Lower lobe of right lung (tissue), 2 donors: ENCODE results near the gene DDX23. TPM values are rescaled to one million over a fixed set of nuclear protein-coding genes. Genes with fewer than 3 reads are reported as not detected.

Experiments
- ATAC-seq, 2 donors: fragments of 200-7000 bp; cut with Tn5 transposase; one replicate each; pipeline ENCODE4 v1.9.1; 2020 to 2022; ENCODE audit warnings: mild to moderate bottlenecking in 2 of 2, moderate library complexity in 2 of 2
- DNase-seq: peaks from one replicate; pipeline ENCODE4 v3.0.0-alpha.2; 2020
- H3K27ac ChIP-seq: fragments of 200-600 bp; one replicate; pipeline ENCODE4 v1.8.0; 2022
- H3K27me3 ChIP-seq: fragments of 200-600 bp; one replicate; pipeline ENCODE4 v1.8.0; 2022; ENCODE audit warnings: low read depth
- H3K36me3 ChIP-seq: fragments of 200-600 bp; one replicate; pipeline ENCODE4 v1.8.0; 2022; ENCODE audit warnings: mild to moderate bottlenecking
- H3K4me1 ChIP-seq: fragments of 200-600 bp; one replicate; pipeline ENCODE4 v1.8.0; 2022
- H3K4me3 ChIP-seq: fragments of 200-600 bp; one replicate; pipeline ENCODE4 v1.8.0; 2022; ENCODE audit warnings: mild to moderate bottlenecking
- H3K9me3 ChIP-seq: fragments of 200-600 bp; one replicate; pipeline ENCODE4 v1.8.0; 2022
- CTCF ChIP-seq: fragments of 200-600 bp; IDR thresholded peaks from one replicate; pipeline ENCODE4 v1.8.0; 2022; ENCODE audit warnings: antibody characterized with exemption, mild to moderate bottlenecking
- intact Hi-C: fragments of 100-400 bp; cut with DNase I; formaldehyde crosslinking; loops from one replicate; pipeline ENCODE4 v1.11.0; 2022
- total RNA-seq: library from RNA; stranded (reverse); fragmentation: NEBNext Ultra II Directional; extraction: Animal tissue kit (Norgen Biotek cat#: 25700); gene quantifications from one replicate; pipeline ENCODE4 v1.2.1, GENCODE V29; 2021
- donor health status: DM: no; HTN: yes; CAD: no; lungs with severe emphysema.

DDX23 gene
- total RNA-seq, 1 donor from 2014 or later = 76.8 TPM

- DNase-seq = no peak
- no peak overlapping the region for H3K27ac ChIP-seq
- no peak overlapping the region for H3K4me3 ChIP-seq
- intact Hi-C loops = no loop called here
- no peaks in the 10 kb centered on the region for H3K27me3 ChIP-seq
- H3K36me3 ChIP-seq = peaks cover 61% of the 10 kb centered on the region
- H3K4me1 ChIP-seq = no peaks in the 10 kb centered on the region
- H3K9me3 ChIP-seq = no peaks in the 10 kb centered on the region
- ATAC-seq = no peak
- TF ChIP-seq CTCF = no peak
Observed at GRCh38 chr12:48827026-48827425, 24.9 kb downstream of the DDX23 start.

GRCh38 chr12:48826209-48826855 is 25.6 kb downstream of the DDX23 start:
- H3K36me3 ChIP-seq = peaks cover 54% of the 10 kb centered on the region
- H3K27me3 ChIP-seq = no peaks in the 10 kb centered on the region
- TF ChIP-seq CTCF = no peak
- H3K4me1 ChIP-seq = no peaks in the 10 kb centered on the region
- DNase-seq = no peak
- ATAC-seq = no peak
- intact Hi-C loops = no loop called here
- H3K9me3 ChIP-seq = no peaks in the 10 kb centered on the region
- H3K4me3 ChIP-seq = no peak overlapping the region
- no peak overlapping the region for H3K27ac ChIP-seq

GRCh38 chr12:48824905-48825304 is 27.1 kb downstream of the DDX23 start:
- peaks cover 39% of the 10 kb centered on the region for H3K36me3 ChIP-seq
- no peak overlapping the region for H3K27ac ChIP-seq
- no peak for TF ChIP-seq CTCF
- no peak for ATAC-seq
- no peaks in the 10 kb centered on the region for H3K4me1 ChIP-seq
- DNase-seq = no peak
- H3K9me3 ChIP-seq = no peaks in the 10 kb centered on the region
- H3K27me3 ChIP-seq = no peaks in the 10 kb centered on the region
- no peak overlapping the region for H3K4me3 ChIP-seq
- intact Hi-C loops = no loop called here

- Histone ChIP-seq H3K4me1 (no peaks in the 10 kb centered on the region), H3K27me3 (no peaks in the 10 kb centered on the region), H3K9me3 (no peaks in the 10 kb centered on the region), H3K27ac (no peak overlapping the region), H3K36me3 (peaks cover 31% of the 10 kb centered on the region), H3K4me3 (no peak overlapping the region)
- ATAC-seq (peak; percentile 69 to 74), DNase-seq (peak; percentile 59)
- TF ChIP-seq CTCF = no peak
- intact Hi-C loops = no loop called here
Observed at GRCh38 chr12:48824112-48824511, 27.9 kb downstream of the DDX23 start.

- ATAC-seq (no peak), DNase-seq (no peak)
- Histone ChIP-seq H3K36me3 (peaks cover 23% of the 10 kb centered on the region), H3K27me3 (no peaks in the 10 kb centered on the region), H3K9me3 (no peaks in the 10 kb centered on the region), H3K27ac (no peak overlapping the region), H3K4me3 (no peak overlapping the region), H3K4me1 (no peaks in the 10 kb centered on the region)
- no peak for TF ChIP-seq CTCF
- intact Hi-C loops = no loop called here
Observed at GRCh38 chr12:48823281-48823680, 28.7 kb downstream of the DDX23 start.
